NCI-H1417 treated with DMSO at 0.1 percent for 48 hours (cell line): ENCODE data around the gene CYP39A1.

ENCODE experiments used
- DNase-seq: peaks from one replicate; lab custom pipeline; 2025; lab: John Stamatoyannopoulos, UW

The CYP39A1 gene

DNA sequence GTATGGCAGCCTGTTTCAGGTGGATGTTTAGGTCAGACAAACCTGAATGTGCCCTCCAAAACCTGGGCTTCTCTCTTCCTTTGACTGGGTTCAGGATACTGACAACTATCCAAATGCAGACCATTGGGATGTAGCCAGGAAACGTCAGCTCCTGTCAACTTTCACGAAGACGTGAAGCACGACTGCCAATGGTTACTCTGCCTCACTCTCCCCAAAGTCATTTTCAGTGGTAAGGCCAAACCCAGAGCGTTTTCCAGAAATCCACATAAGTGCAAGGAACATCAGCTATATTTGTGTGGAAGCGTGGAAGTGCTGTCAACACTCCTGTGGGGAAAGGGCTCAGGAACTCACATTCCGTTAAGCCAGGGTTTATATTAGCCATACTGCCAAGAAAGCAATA is 141.3 kb downstream of the CYP39A1 start:
- DNase-seq: no peak

DNA sequence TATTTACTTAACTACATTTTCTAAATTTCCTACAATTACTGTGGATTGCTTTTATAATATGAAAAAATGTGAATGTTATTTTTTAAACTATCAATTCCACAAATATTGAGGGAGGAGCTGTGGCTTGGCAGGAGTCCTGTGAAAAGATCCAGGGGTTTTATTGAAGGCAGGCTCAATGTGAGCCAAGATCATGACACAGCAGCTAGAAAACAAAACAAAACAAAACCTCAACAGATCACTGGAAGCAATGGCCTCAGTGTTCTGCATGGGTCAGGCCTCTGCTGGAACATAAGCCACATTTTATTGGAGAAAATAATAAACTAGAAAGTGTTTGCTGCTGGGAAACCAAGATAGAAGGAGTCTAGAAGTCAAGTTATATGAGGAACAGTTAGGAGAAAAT is 142.0 kb downstream of the CYP39A1 start:
- DNase-seq: no peak

DNA sequence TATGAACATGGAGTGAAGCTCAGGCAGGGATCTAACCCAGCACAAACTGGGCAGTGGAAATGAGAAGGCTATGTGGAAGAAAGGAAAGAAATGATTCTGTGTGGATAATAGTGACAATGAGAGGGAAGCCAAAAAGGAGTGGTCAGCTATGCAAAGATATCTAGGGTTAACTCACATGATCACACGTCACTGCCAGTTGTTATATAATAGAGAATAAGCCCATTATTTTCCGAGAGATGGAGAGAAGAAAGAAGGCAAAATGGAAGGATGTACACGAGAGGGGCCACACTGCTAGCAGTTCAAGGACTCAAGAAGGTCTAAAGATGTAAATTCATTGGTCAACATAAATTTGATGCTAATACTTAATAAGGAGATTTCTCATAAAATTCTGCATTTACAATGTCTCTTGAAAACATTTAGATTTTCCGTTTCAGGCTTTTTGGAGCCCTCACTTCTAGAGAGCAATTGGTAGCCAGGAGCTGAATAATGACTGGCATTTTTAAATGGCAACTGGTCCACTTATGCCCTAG is 142.6 kb downstream of the CYP39A1 start:
- no peak for DNase-seq

DNA sequence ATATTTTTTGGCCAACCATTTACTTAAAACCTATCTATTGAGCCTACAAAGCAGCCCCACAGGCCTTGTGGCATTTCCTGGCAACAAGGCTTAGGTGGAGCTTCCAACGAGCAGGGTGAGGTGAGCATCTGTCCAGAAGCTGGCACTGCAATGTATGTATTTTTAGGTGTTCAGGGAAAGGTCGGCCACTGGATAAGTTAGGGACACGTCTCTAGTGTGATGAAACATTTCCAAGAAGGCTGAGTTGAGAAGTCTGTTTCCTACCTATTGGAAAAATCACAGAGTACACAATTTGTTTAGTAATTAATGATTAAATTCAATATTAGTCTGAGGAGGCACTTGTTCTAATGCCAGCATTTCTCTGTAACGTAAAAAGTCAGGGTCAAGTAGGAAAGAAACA is 143.6 kb downstream of the CYP39A1 start:
- no peak for DNase-seq

DNA sequence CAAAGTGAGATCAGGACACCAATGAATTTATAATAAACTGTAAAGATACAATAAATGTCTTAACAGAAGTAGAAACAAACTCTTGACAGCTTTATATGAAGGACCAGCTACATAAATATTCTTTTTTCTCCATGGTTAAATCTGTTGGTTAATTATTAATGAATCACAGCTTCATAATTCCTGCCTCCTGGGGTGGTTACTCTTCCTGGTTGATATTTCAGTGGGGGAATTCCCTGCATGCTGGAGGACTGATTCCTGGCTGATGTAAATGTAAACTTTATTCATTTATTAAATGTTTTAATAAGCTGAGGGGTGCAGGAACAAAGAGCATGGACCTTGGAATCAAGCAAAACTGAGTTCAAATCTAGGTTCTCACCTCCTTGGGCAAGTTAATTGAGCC is 145.2 kb downstream of the CYP39A1 start:
- DNase-seq: no peak

DNA sequence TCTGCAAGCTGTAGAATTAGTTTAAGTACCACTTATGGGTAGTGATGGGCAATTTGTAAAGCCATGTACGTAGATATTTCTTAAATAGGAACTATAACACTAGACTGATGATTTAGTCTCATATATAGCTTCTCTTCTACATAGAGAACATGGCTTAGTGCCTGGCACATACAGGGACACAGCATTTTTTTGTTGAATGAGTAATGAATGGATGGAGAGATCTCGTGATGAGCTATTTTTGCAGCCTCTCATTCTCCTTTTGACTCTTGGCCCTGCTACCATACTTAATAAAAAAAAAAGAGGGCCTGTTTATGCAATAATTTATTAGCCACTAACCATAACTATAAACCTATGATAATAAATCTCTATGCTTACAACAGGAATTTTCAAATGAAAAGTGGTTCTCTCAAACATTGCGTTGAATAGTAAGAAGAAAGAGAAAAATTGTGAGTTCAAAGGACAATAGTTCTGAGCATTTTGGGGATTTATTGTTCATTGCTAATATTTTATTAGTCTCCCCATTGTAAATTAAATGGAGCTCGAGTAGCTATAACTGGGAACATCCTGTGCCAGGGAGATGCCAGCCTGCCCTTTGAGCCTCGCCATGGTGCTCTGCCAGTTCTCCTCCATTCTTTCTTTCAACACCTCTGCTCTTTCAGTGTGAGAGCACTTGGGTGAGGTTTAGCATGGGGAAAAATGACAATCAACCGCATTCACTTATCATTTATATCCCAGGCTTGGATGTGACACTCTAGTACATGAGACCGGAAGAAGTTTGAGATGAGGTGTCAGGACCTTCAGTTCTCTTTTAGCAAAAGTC is 146.7 kb downstream of the CYP39A1 start:
- DNase-seq: no peak

DNA sequence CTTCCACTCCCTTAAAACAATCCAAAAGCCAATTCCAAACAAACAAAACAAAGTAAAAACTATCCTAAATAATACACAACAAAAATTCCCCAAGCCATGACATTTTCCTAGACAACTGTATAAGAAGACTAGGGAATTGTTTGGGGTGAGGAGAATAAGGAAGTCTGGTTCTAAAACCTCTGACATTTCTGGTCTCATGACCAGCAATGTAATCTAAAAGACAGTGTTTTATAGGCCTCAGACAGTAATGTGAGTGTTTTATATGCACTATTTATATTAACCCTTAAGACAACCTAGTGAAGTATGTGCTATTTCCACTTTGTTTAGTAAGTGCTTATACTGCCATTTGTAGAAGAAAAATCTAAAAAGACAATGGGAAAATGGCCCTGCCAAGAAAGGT is 148.4 kb downstream of the CYP39A1 start:
- no peak for DNase-seq

DNA sequence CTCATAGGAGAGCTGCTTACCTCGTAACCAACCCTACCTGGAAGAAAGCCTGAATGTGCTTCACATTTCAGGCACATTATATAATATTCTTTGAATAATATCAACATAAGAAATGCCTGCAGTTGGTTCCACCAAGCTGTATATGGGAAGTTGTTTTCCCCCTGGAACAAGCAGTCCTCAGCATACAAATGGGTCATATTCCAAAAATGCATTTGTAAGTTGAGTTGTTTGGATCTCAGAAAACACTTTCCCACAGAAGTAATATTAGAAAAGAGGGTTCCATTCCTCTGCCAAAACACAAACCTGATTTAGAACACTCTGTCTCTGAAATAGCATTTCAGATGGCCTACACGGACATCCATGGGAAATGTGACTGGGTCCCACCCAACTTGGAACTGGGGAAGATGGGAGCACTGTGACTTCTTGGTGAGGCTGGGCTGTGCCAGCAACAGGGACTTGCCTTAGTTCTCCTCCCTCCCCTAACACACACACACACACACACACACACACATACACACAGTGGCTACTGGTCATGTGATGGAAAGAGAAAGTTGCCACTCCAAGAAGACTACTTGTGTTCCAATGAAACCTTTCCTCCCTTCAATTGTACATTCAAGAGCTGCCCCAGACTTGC is 150.0 kb downstream of the CYP39A1 start:
- DNase-seq: no peak

DNA sequence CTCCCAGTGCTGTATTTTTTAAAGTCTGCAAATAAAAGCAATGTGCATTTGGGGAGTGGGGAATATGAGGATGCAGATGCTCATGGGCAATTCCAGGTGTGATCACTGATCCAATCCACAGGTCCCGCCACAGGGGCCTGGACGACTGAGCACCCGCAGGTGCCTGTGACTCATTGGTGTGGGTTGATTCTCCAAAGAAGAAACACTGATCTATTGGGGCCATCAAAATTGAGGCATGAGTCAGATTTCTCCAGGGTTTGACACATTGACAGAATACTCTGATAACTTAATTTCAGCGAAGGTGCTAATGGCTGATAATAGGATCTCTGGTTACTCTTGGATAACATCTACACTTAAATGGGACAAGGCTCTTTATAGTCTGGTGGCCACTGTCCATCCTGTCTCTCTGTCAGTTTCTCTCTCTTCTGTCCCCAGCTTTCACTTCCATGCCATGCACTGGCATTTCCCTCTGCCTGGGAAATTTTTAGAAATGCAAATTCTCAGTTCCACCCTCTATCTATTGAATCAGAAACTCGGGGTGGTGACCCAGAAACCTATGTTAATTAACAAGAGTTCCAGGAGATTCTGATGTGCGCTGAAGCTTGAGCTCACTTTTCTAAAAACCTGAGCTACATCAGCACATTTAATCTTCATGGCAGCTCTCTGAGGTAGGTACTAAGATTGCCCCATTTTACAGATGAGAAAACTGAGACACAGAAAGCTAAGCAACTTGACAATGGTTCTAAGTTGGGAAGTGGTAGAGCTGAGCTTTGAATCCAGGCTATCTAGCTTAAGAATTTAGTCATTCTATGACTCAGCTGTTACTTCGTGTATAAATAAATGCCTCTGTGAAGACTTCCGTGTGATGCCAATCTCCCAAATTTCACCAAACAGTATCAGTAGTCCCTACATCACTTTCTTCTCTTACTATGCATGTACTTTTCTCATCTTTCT is 151.2 kb downstream of the CYP39A1 start:
- no peak for DNase-seq

DNA sequence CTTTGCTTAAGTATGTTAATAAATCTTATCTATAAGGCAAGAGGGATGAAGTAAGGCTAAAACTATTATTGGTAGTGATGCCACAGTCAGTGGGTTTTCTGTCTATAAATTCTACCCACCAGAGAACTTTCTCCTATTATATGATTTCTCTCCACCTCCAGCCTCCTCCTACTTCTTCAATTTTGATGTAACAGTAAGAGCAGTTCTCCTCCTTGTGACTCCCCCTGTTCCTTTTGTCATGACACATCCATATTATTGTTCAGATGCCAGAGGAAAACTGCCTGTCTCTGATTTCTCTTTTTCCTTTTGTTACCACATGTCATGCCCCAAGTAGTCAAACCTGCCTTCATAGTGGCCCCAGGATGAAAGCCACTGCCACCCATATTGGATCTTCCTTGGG is 152.2 kb downstream of the CYP39A1 start:
- DNase-seq: no peak
